Sigmoid colon (tissue), 7 donors: ENCODE data around the gene TOP2B. TPM values are rescaled to one million over a fixed set of nuclear protein-coding genes. Genes with fewer than 3 reads are reported as not detected.

Source experiments
- DNase-seq: peaks from one replicate; pipeline ENCODE4 v3.0.0-alpha.2; 2019
- H3K27ac ChIP-seq, 4 donors: fragments of 200-600 bp; sonication (generic); one replicate each; pipeline ENCODE4 v1.5.1; 2016 to 2019; ENCODE audit warnings: mild to moderate bottlenecking in 1 of 4
- H3K27me3 ChIP-seq, 3 donors: fragments of 200-600 bp; sonication (generic); one replicate each; pipeline ENCODE4 v1.5.1; 2019; ENCODE audit warnings: mild to moderate bottlenecking in 1 of 3
- H3K36me3 ChIP-seq, 4 donors: fragments of 200-600 bp; sonication (generic); one replicate each; pipeline ENCODE4 v1.5.1; 2016 to 2019
- H3K4me1 ChIP-seq, 4 donors: fragments of 200-600 bp; sonication (generic); one replicate each; pipeline ENCODE4 v1.5.1; 2017 to 2019
- H3K4me3 ChIP-seq, 4 donors: fragments of 200-600 bp; sonication (generic); one replicate each; pipeline ENCODE4 v1.5.1; 2017 to 2019; ENCODE audit warnings: mild to moderate bottlenecking in 2 of 4, moderate library complexity in 1 of 4
- H3K9me3 ChIP-seq, 4 donors: fragments of 200-600 bp in 3 of 4; sonication (generic) in 3 of 4; one replicate each; pipeline versions ENCODE4 v1.5.1 to v1.6.1; 2013 to 2019
- EP300 ChIP-seq, 4 donors: sonication (generic); formaldehyde crosslinking; IDR thresholded peaks; one replicate each; pipeline ENCODE4 v1.6.1; 2017; ENCODE audit warnings: antibody characterized with exemption in 4 of 4
- POLR2A ChIP-seq, 2 donors: fragments of 450-650 bp; IDR thresholded peaks; one replicate each; pipeline ENCODE4 v1.6.1; 2016; ENCODE audit warnings: antibody characterized with exemption in 2 of 2, mild to moderate bottlenecking in 2 of 2, moderate library complexity in 2 of 2
- POLR2AphosphoS5 ChIP-seq, 4 donors: sonication (generic); formaldehyde crosslinking; IDR thresholded peaks; one replicate each; pipeline ENCODE4 v1.6.1; 2017; ENCODE audit warnings: antibody characterized with exemption in 4 of 4
- WGBS, 2 donors: extraction: QIAGEN DNeasy Blood & Tissue Kit; methylation state at CpG; one replicate each; pipeline ENCODE4 v1.1.7; 2013; 5-methylcytosine and 5-hydroxymethylcytosine counted together
- intact Hi-C: fragments of 100-400 bp; cut with DNase I; formaldehyde crosslinking; loops from one replicate; pipeline ENCODE4 v1.15.1; 2023
- polyA plus RNA-seq, 3 donors: library from polyadenylated mRNA; stranded (reverse); fragments of 200-250 nt; gene quantifications; one replicate each; pipeline ENCODE4 v1.2.3, GENCODE V29; 2013
- total RNA-seq, 4 donors: library from RNA; depleted of rRNA; stranded (reverse); fragments of >200 nt; gene quantifications; one replicate each; pipeline ENCODE4 v1.1.0, GENCODE V29; 2016
- TF ChIP-seq, protein P1 (sequence below), 4 experiments: fragments of 450-650 bp in 3 of 4; fragments of 200-600 bp in 1 of 4; IDR thresholded peaks; one replicate each; pipeline ENCODE4 v1.5.1; 2016 to 2019; ENCODE audit warnings: antibody characterized with exemption in 4 of 4, mild to moderate bottlenecking in 3 of 4, moderate library complexity in 2 of 4
- donor health status: healthy with polysubstance abuse.
- donor health status: Bipolar disorder and iron deficiency.
- donor health status: healthy.

TOP2B gene
- total and polyA plus RNA-seq, 7 donors: 28.2 to 122 (median 89.5) TPM

DNA sequence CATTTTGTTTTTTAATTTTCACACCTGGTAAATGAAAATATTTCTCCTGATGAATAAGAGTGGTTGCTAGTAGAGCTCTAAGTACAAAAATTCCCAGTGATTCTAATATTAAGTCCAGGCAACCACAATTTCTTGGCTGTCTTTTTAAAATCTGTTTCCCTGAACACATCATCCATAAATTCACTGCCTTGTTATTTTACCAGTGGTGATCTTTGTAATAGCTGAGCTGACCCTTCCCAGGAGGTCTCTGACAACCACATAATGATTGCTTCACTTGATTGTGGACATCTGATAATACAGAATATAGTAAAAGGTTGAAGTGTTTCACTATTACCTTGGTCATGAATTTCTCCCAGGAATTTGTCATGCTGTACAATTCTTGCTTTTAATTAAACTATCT is 13.9 kb upstream of the TOP2B start:
- Histone ChIP-seq H3K4me1 (no peaks in the 10 kb centered on the region), H3K27ac (no peak overlapping the region), H3K9me3 (no peaks in the 10 kb centered on the region), H3K36me3 (no peaks in the 10 kb centered on the region), H3K4me3 (no peak overlapping the region), H3K27me3 (no peaks in the 10 kb centered on the region)
- no peak for DNase-seq
- intact Hi-C loops: no loop called here
- no peak for TF ChIP-seq EP300 (IDR thresholded peaks at IDR 0.05)
- no peak for TF ChIP-seq POLR2A (IDR thresholded peaks at IDR 0.05)
- TF ChIP-seq, protein P1, sequence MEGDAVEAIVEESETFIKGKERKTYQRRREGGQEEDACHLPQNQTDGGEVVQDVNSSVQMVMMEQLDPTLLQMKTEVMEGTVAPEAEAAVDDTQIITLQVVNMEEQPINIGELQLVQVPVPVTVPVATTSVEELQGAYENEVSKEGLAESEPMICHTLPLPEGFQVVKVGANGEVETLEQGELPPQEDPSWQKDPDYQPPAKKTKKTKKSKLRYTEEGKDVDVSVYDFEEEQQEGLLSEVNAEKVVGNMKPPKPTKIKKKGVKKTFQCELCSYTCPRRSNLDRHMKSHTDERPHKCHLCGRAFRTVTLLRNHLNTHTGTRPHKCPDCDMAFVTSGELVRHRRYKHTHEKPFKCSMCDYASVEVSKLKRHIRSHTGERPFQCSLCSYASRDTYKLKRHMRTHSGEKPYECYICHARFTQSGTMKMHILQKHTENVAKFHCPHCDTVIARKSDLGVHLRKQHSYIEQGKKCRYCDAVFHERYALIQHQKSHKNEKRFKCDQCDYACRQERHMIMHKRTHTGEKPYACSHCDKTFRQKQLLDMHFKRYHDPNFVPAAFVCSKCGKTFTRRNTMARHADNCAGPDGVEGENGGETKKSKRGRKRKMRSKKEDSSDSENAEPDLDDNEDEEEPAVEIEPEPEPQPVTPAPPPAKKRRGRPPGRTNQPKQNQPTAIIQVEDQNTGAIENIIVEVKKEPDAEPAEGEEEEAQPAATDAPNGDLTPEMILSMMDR (IDR thresholded peaks at IDR 0.05): no peak
- no peak for TF ChIP-seq POLR2AphosphoS5 (IDR thresholded peaks at IDR 0.05)

DNA sequence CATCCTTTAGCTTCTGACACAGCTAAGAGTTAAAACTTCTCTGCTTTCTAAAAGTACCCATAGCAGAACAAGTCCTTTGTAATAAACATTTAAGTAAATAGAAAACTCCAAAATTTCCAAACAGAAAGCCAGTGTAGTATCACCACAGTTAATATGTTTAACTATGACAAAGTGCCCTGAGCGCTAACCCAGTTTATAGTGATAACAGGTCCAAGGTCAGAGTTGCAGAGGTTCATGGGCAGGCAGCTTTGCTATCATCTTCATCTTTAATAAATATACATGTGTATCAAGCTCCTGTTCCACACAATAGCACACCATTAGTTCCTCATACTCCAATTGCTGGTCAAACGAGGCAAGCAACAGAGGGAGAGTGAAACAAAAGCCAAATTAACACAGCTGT is 12.4 kb upstream of the TOP2B start:
- no peak overlapping the region for H3K27ac ChIP-seq
- DNase-seq: no peak
- TF ChIP-seq POLR2AphosphoS5 (IDR thresholded peaks at IDR 0.05): no peak
- TF ChIP-seq, protein P1 (IDR thresholded peaks at IDR 0.05): no peak
- WGBS, 2 donors: 35 to 71% methylated on average over 2 of the region's 2 CpGs
- H3K27me3 ChIP-seq: no peaks in the 10 kb centered on the region
- no peak overlapping the region for H3K4me3 ChIP-seq
- no peaks in the 10 kb centered on the region for H3K9me3 ChIP-seq
- no peaks in the 10 kb centered on the region for H3K4me1 ChIP-seq
- intact Hi-C loops: no loop called here
- no peaks in the 10 kb centered on the region for H3K36me3 ChIP-seq

DNA sequence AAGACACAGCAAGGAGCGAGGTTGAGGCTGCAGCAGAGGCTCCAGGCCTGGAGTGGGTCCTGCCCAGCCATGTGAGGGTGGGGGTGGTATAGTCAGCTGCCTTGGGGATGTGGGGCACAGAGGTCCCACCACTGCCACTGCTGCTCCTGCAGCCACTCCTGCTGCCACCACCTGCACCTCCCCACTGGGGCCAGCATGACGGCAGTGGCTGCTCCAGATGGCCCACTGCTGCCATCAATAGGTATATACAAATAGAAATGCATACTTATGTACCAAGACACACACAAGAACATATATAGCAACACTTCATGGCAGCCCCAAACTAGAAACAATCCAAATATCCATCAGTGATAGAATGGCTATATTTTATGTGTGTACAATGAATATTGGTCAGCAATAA is 10.0 kb upstream of the TOP2B start:
- H3K36me3 ChIP-seq: no peaks in the 10 kb centered on the region
- TF ChIP-seq POLR2AphosphoS5 (IDR thresholded peaks at IDR 0.05) (no peak), EP300 (IDR thresholded peaks at IDR 0.05) (no peak), POLR2A (IDR thresholded peaks at IDR 0.05) (no peak)
- TF ChIP-seq, protein P1 (IDR thresholded peaks at IDR 0.05): no peak
- intact Hi-C loops: no loop called here
- H3K27ac ChIP-seq: no peak overlapping the region
- DNase-seq: no peak
- H3K9me3 ChIP-seq: no peaks in the 10 kb centered on the region
- H3K4me3 ChIP-seq: no peak overlapping the region
- H3K4me1 ChIP-seq: no peaks in the 10 kb centered on the region
- 82 to 95% methylated on average over 2 of the region's 2 CpGs for WGBS, 2 donors
- H3K27me3 ChIP-seq: no peaks in the 10 kb centered on the region

DNA sequence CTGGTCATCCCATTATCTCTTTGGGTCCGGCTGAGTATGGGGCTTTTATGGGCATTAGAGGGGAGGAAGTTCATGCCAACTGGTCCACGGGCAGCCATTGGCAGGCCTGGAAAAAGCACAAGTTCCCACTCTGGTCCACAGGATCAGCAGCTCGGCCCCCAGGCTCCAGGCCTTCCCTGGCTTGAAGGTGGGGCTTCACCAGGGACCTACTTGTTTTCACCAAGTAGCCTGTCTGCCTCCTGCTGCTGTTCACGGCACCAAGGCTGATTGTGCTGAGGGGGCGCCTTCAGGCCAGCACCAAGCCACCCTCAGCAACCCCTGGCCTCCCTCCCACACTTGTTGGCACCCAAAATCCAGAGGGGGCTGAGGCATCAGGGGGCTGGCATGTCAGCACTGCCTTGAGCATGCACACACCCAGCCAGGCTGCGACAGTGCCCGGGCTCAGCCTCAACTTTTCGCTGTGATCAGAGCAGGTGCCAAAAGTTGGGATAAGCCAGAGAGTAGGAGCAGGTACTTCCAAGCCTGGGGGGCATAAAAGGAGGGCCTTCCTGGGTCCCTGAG is 9.1 kb upstream of the TOP2B start:
- Histone ChIP-seq H3K9me3 (no peaks in the 10 kb centered on the region), H3K4me3 (no peak overlapping the region), H3K4me1 (no peaks in the 10 kb centered on the region), H3K27ac (no peak overlapping the region), H3K27me3 (no peaks in the 10 kb centered on the region), H3K36me3 (no peaks in the 10 kb centered on the region)
- no peak for DNase-seq
- intact Hi-C loops: no loop called here
- 94 to 96% methylated on average over 8 of the region's 8 CpGs for WGBS, 2 donors
- TF ChIP-seq, protein P1 (IDR thresholded peaks at IDR 0.05): no peak
- TF ChIP-seq EP300 (IDR thresholded peaks at IDR 0.05) (no peak), POLR2AphosphoS5 (IDR thresholded peaks at IDR 0.05) (no peak), POLR2A (IDR thresholded peaks at IDR 0.05) (no peak)
